HepG2 (cell line): ENCODE data around the gene SMPD3. TPM values are rescaled to one million over a fixed set of nuclear protein-coding genes. Genes with fewer than 3 reads are reported as not detected.

Experiments used
- ATAC-seq: fragments of 200-7000 bp; cut with Tn5 transposase; 3 replicates; pipeline ENCODE4 v1.9.1; 2020; ENCODE audit warnings: mild to moderate bottlenecking, moderate library complexity
- BruUV-seq: library from RNA; stranded (reverse); fragments of 400-500 nt; replicated peaks from 2 replicates; lab custom pipeline; 2021; lab: Mats Ljungman, UMichigan
- CTCF ChIA-PET: fragments of 300-600 bp; formaldehyde crosslinking; extraction: SDS; loops from one replicate; lab custom pipeline; 2021; ENCODE audit warnings: low total read pairs, inconsistent platforms, low intra/inter-chr PET ratio; lab: Yijun Ruan, JAX
- POLR2A ChIA-PET: fragments of 350-600 bp; sonication (Branson Sonifier 250); formaldehyde crosslinking; loops from one replicate; lab custom pipeline; 2020; ENCODE audit warnings: antibody characterized with exemption, inconsistent platforms; lab: Yijun Ruan, JAX
- DNase-seq: peaks from one replicate; pipeline ENCODE4 v3.0.0-alpha.2; 2015; ENCODE audit warnings: low spot score
- FAIRE-seq: peaks from 3 replicates; lab custom pipeline; 2011; peaks lifted over from hg19 to GRCh38; lab: Jason Lieb, UNC
- H2AFZ ChIP-seq: one replicate; pipeline ENCODE4 v1.6.1; 2011; ENCODE audit warnings: low read length, inconsistent platforms
- H3K27ac ChIP-seq: fragments of 300-600 bp; 3 replicates; pipeline ENCODE4 v1.8.0; 2011; ENCODE audit warnings: mixed run types, mild to moderate bottlenecking, mixed read lengths, low read length, inconsistent platforms; ENCODE audit not compliant: insufficient read depth; ENCODE audit errors: extremely low read length
- H3K27me3 ChIP-seq, 2 experiments: fragments of 200-600 bp in 1 of 2; 2 replicates in 1 of 2; 3 replicates in 1 of 2; pipeline versions ENCODE4 v1.6.0 to v1.8.0; 2011; ENCODE audit warnings: low read length in 2 of 2, mild to moderate bottlenecking in 2 of 2, moderate library complexity in 2 of 2, inconsistent platforms in 1 of 2; ENCODE audit not compliant: insufficient read depth in 2 of 2, control insufficient read depth in 1 of 2
- H3K36me3 ChIP-seq, 2 experiments: fragments of 200-600 bp in 1 of 2; replicated peaks in 1 of 2; 2 replicates in 1 of 2; 3 replicates in 1 of 2; pipeline versions ENCODE4 v1.5.1 to v1.8.0; 2011; ENCODE audit warnings: low read length in 2 of 2, inconsistent platforms in 1 of 2; ENCODE audit not compliant: insufficient read depth in 2 of 2, control insufficient read depth in 1 of 2
- H3K4me1 ChIP-seq: 2 replicates; pipeline ENCODE4 v1.5.1; 2012; ENCODE audit warnings: low read length, inconsistent platforms; ENCODE audit not compliant: insufficient read depth
- H3K4me2 ChIP-seq: 2 replicates; pipeline ENCODE4 v1.6.0; 2011; ENCODE audit warnings: low read depth, low read length, inconsistent platforms
- H3K4me3 ChIP-seq, 3 experiments: fragments of 200-600 bp in 1 of 3; sonication (generic), shearing (Covaris generic) in 1 of 3; replicated peaks in 1 of 3; 2 replicates each; pipeline ENCODE4 v1.5.1; 2011 to 2016; ENCODE audit warnings: low read length in 3 of 3, inconsistent platforms in 2 of 3, low read depth in 2 of 3, mild to moderate bottlenecking in 2 of 3, control low read depth in 1 of 3, mixed read lengths in 1 of 3; ENCODE audit not compliant: insufficient read depth in 1 of 3
- H3K79me2 ChIP-seq: one replicate; pipeline ENCODE4 v1.6.1; 2011; ENCODE audit warnings: low read length, inconsistent platforms; ENCODE audit not compliant: insufficient read depth
- H3K9ac ChIP-seq: 2 replicates; pipeline ENCODE4 v1.6.0; 2011; ENCODE audit warnings: mild to moderate bottlenecking, low read depth, low read length, inconsistent platforms; ENCODE audit not compliant: insufficient read depth
- H3K9me3 ChIP-seq: 2 replicates; pipeline ENCODE4 v1.5.1; 2012; ENCODE audit warnings: mild to moderate bottlenecking, low read length
- H4K20me1 ChIP-seq: 2 replicates; pipeline ENCODE4 v1.6.0; 2011; ENCODE audit warnings: inconsistent platforms, mild to moderate bottlenecking, low read length, moderate library complexity; ENCODE audit not compliant: insufficient read depth
- ARNT2 ChIP-seq: sonication (generic); formaldehyde crosslinking; IDR thresholded peaks from 2 replicates; pipeline ENCODE4 v1.8.0; 2022; ENCODE audit warnings: mild to moderate bottlenecking, low read depth, missing genetic modification reagents, moderate library complexity
- FOXC1 ChIP-seq: sonication (generic); formaldehyde crosslinking; IDR thresholded peaks from 2 replicates; pipeline ENCODE4 v1.8.0; 2022; ENCODE audit warnings: mild to moderate bottlenecking, missing genetic modification reagents, borderline replicate concordance
- HNF4A ChIP-seq: sonication (generic); formaldehyde crosslinking; IDR thresholded peaks from 2 replicates; pipeline ENCODE4 v1.4.0; 2020; ENCODE audit warnings: missing genetic modification reagents
- HNF4G ChIP-seq, 2 experiments: sonication (generic) in 1 of 2; formaldehyde crosslinking in 1 of 2; IDR thresholded peaks; 2 replicates each; pipeline versions ENCODE4 v1.4.0 to v1.6.1; 2011 to 2020; ENCODE audit warnings: borderline replicate concordance in 2 of 2, low read depth in 2 of 2, mild to moderate bottlenecking in 2 of 2, low read length in 1 of 2, missing genetic modification reagents in 1 of 2, moderate library complexity in 1 of 2
- MED1 ChIP-seq: sonication (generic); formaldehyde crosslinking; IDR thresholded peaks from 2 replicates; pipeline ENCODE4 v1.4.0; 2020; ENCODE audit warnings: missing genetic modification reagents
- NFE2L2 ChIP-seq: fragments of 150-350 bp; IDR thresholded peaks from 2 replicates; pipeline ENCODE4 v1.6.1; 2014; ENCODE audit warnings: low read length
- PREB ChIP-seq: sonication (generic); formaldehyde crosslinking; IDR thresholded peaks from 2 replicates; pipeline ENCODE4 v1.4.0; 2020; ENCODE audit warnings: missing genetic modification reagents
- RBM39 ChIP-seq: fragments of 200-400 bp; formaldehyde crosslinking; IDR thresholded peaks from one replicate; pipeline ENCODE4 v1.6.1; 2018; ENCODE audit warnings: antibody characterized with exemption, mild to moderate bottlenecking, low read depth, low read length; ENCODE audit not compliant: poor library complexity, severe bottlenecking
- SIX4 ChIP-seq: sonication (generic); formaldehyde crosslinking; IDR thresholded peaks from 2 replicates; pipeline ENCODE4 v1.4.0; 2020; ENCODE audit warnings: missing genetic modification reagents
- TBL1XR1 ChIP-seq: fragments of 150-350 bp; IDR thresholded peaks from 2 replicates; pipeline ENCODE4 v1.6.1; 2014; ENCODE audit warnings: borderline replicate concordance, low read length; ENCODE audit not compliant: partially characterized antibody
- TEAD2 ChIP-seq: sonication (generic); formaldehyde crosslinking; IDR thresholded peaks from 2 replicates; pipeline ENCODE4 v1.9.0; 2021; ENCODE audit warnings: missing genetic modification reagents
- ZNF234 ChIP-seq: sonication (generic); formaldehyde crosslinking; conservative IDR thresholded peaks from 2 replicates; pipeline ENCODE4 v1.5.1; 2020; ENCODE audit warnings: mild to moderate bottlenecking, missing genetic modification reagents
- ZNF44 ChIP-seq: sonication (generic); formaldehyde crosslinking; IDR thresholded peaks from 2 replicates; pipeline ENCODE4 v1.5.1; 2020; ENCODE audit warnings: mild to moderate bottlenecking, missing genetic modification reagents
- ZNF574 ChIP-seq: sonication (generic); formaldehyde crosslinking; IDR thresholded peaks from 2 replicates; pipeline ENCODE4 v1.4.0; 2020; ENCODE audit warnings: missing genetic modification reagents
- WGBS: methylation state at CpG from one replicate; pipeline ENCODE4 v1.1.6; 2017; ENCODE audit warnings: low lambda C conversion rate; 5-methylcytosine and 5-hydroxymethylcytosine counted together
- in situ Hi-C: cut with HindIII; loops from 2 replicates; pipeline ENCODE4 v1.10.0; 2017; ENCODE audit warnings: low pct_unique_long_range_greater_than_20kb; ENCODE audit not compliant: extremely low pct_ligation_motif_present
- intact Hi-C: fragments of 100-400 bp; cut with micrococcal nuclease; formaldehyde crosslinking; loops from one replicate; pipeline ENCODE4 v1.10.0; 2022; ENCODE audit not compliant: unreplicated experiment
- polyA plus RNA-seq, 8 experiments: library from polyadenylated mRNA; depleted of rRNA in 3 of 8; stranded (reverse) in 7 of 8; unstranded in 1 of 8; fragments of >200 nt; fragmentation: Illumina TruSeq in 4 of 8; extraction: Trizol in 4 of 8; gene quantifications; 2 replicates each; pipeline versions ENCODE4 v1.2.1 to v1.2.3, GENCODE V29; 2011 to 2016; ENCODE audit warnings: low read depth in 4 of 8, missing spikeins in 1 of 8, mixed read lengths in 1 of 8; ENCODE audit not compliant: insufficient read depth in 1 of 8
- total RNA-seq, 5 experiments: library from RNA; depleted of rRNA; stranded (reverse); fragments of >200 nt; fragmentation: Illumina TruSeq; extraction: Trizol; gene quantifications; 2 replicates each; pipeline ENCODE4 v1.2.3, GENCODE V29; 2016; ENCODE audit warnings: low read depth in 1 of 5

The SMPD3 gene
- total and polyA plus RNA-seq, 2 of the 13 experiments (the other 11 are each of a cell fraction or from before 2014, with no cell fraction given), result 0.07 to 0.32 TPM

GRCh38 chr16:68455631-68456030 is 7.3 kb upstream of the SMPD3 start:
- FAIRE-seq (no peak), ATAC-seq (peak; percentile 54; the same call in 2 of the 3 replicates), DNase-seq (no peak)
- H2AFZ ChIP-seq, result no peak overlapping the region
- WGBS, result 12% methylated on average over 3 of the region's 3 CpGs
- H3K4me1 ChIP-seq, result peaks cover 7% of the 10 kb centered on the region
- POLR2A ChIA-PET, result no interaction called here
- intact Hi-C loops (no loop called here), in situ Hi-C loops (no loop called here)
- 0 out of 2 replicates have a peak overlapping the region, but pooled peaks have one; percentile 20 for H3K4me2 ChIP-seq
- no peak overlapping the region for H3K9ac ChIP-seq
- H3K27me3 ChIP-seq, result no peaks in the 10 kb centered on the region
- no peak overlapping the region for H3K4me3 ChIP-seq
- H3K9me3 ChIP-seq, result no peaks in the 10 kb centered on the region
- CTCF ChIA-PET, result no interaction called here
- no peak overlapping the region for H3K27ac ChIP-seq
- H3K36me3 ChIP-seq, result no peaks in the 10 kb centered on the region
- H4K20me1 ChIP-seq, result no peaks in the 10 kb centered on the region
- no peaks in the 10 kb centered on the region for H3K79me2 ChIP-seq
- TF ChIP-seq HNF4G (IDR thresholded peaks at IDR 0.05; ENCODE audit: borderline replicate concordance, low read depth, low read length), result 0 out of 2 replicates have a peak, but pooled peaks have one; percentile 4
- no peak for TF ChIP-seq HNF4G (CRISPR knock-in tag; IDR thresholded peaks at IDR 0.05; ENCODE audit: borderline replicate concordance, low read depth)
- TF ChIP-seq ARNT2 (CRISPR knock-in tag), result no peak
- TF ChIP-seq HNF4A, result 0 out of 2 replicates have a peak, but pooled peaks have one; percentile 21
- TF ChIP-seq, all 625 proteins: peak for 2
- no TSS peak for BruUV-seq

GRCh38 chr16:68454920-68455435 is 6.7 kb upstream of the SMPD3 start:
- Histone ChIP-seq H3K27me3 (no peaks in the 10 kb centered on the region), H4K20me1 (no peaks in the 10 kb centered on the region), H3K4me2 (no peak overlapping the region), H3K36me3 (no peaks in the 10 kb centered on the region), H3K9ac (no peak overlapping the region), H2AFZ (no peak overlapping the region), H3K4me1 (peaks cover 7% of the 10 kb centered on the region), H3K27ac (no peak overlapping the region), H3K79me2 (no peaks in the 10 kb centered on the region), H3K9me3 (no peaks in the 10 kb centered on the region), H3K4me3 (no peak overlapping the region)
- DNase-seq (no peak), ATAC-seq (no peak), FAIRE-seq (peak; percentile 23)
- WGBS, result 31% methylated on average over 5 of the region's 5 CpGs
- TF ChIP-seq MED1 (CRISPR knock-in tag) (no peak), ZNF234 (no peak), ZNF574 (CRISPR knock-in tag) (no peak), PREB (CRISPR knock-in tag) (no peak), TEAD2 (no peak), RBM39 (no peak), FOXC1 (CRISPR knock-in tag) (no peak), ZNF44 (CRISPR knock-in tag) (no peak), NFE2L2 (no peak), TBL1XR1 (no peak), SIX4 (no peak)
- BruUV-seq, result no TSS peak
- ChIA-PET POLR2A (no interaction called here), CTCF (no interaction called here)
- intact Hi-C loops (no loop called here), in situ Hi-C loops (no loop called here)
